Astrocyte of the hippocampus (primary cell): ENCODE measurements around the gene MRPS27.

Experiments
- DNase-seq: peaks from one replicate; pipeline ENCODE4 v3.0.0; 2011; ENCODE audit warnings: low read depth, low spot score

The MRPS27 gene

GRCh38 chr5:72290356-72291133, 29.5 kb downstream of the MRPS27 start:
- peak; percentile 33 for DNase-seq

- no peak for DNase-seq
Measured at GRCh38 chr5:72288924-72289323, 31.1 kb downstream of the MRPS27 start.

DNA sequence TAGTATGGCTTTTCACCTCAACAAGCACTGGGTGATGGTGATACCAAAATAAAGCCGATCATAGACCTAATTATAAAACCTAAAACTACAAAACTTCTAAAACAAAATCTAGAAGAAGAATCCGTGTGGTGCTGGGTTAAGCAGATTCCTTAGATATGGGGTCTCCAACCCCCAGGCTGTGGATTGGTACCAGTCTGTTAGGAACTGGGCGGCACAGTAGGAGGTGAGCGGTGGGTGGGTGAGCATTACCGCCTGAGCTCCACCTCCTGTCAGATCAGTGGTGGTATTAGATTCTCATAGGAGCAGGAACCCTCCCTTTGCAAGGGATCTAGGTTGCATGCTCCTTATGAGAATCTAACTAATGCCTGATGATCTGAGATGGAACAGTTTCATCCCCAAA, 33.2 kb downstream of the MRPS27 start:
- no peak for DNase-seq

GRCh38 chr5:72285424-72285821, 34.6 kb downstream of the MRPS27 start:
- no peak for DNase-seq

DNA sequence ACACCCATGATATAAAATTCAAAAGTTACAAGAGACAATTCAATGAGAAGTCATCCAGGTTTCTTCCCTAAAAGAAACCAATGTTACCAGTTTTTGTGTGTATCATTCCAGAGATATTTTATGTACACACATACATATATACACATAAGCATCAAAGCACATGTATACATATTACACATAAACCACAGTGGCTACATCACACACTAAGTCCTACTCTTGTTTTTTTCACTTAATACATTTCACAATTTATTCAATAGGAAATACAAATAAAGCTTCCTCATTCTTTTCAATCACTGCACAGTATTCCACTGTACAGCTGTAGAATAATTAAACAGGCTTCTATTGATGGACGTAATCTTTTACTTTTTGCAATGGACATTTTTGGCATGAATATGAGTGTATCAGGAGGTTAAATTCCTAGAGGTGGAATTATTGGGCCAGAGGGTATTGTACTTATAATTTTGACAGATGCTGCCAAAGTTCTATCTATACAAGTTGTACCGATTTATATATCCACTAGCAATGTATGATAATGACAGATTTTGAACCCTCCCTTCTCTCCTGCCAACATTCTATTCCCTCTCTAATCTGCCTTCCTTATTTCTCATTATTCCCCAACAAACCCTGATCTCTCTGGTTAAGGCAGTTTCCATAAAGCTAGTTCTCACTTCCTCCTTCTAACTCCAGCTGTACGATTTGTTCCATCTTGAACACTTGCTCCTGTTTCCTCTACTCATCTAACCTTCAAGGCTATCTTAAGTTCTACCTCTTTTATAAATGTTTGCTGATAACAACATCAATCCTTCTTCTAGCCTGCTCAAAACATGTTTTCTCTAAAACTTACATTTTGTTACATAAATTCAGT, 35.2 kb downstream of the MRPS27 start:
- no peak for DNase-seq

GRCh38 chr5:72283358-72283757, 36.7 kb downstream of the MRPS27 start:
- no peak for DNase-seq

DNA sequence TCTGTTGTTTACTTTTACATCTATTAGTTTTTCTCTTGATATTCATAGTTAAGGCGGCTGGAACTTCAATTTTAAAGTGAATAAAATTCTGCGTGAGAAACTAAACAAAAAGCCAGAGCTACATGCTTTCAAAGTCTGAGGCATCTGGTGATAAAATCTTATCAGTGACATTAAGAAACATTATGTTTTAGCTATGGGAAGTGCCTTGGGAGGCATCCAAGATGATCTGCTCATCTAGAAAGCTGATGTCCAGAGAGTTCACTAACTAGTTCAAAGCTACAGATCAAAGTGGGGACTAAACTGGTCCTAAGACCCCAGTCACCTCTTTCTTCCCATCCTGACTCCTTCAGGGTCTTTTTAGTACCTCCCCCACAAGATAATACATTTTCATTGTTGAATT, 37.2 kb downstream of the MRPS27 start:
- no peak for DNase-seq

GRCh38 chr5:72281764-72282499, 38.1 kb downstream of the MRPS27 start:
- peak; percentile 40 for DNase-seq

DNA sequence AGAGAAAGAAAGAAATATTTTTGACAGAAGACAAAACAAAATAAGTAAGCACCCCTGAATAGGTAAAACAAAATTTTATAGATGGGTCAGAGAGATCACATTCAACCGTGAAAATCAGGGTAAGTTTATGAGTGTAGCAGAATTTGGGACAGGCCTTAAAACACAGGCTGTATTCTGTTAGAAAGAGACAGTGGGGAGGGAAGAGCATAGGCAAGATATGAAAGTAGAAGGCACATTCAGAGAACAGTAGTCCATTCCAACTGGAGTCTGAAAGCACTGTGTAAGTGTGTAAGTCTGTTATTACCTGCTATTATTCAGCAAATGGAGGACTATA, 38.6 kb downstream of the MRPS27 start:
- DNase-seq: no peak

- peak; percentile 57 for DNase-seq
Measured at GRCh38 chr5:72280581-72281069, 39.4 kb downstream of the MRPS27 start.

DNA sequence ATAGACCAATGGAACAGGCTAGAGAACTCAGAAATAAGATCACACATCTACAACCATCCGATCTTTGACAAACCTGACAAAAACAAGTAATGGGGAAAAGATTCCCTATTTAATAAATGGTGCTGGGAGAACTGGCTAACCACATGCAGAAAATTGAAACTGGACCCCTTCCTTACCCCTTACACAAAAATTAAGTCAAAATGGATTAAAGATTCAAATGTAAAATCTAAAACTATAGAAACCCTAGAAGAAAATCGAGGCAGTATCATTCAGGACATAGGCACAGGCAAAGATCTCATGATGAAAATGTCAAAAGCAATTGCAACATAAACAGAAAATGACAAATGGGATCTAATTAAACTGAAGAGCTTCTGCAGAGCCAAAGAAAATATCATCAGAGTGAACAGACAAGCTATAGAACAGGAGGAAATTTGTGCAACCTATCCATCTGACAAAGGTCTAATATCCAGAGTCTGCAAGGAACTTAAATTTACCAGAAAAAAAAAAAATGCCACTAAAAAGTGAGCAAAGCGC, 43.8 kb downstream of the MRPS27 start:
- DNase-seq: no peak

GRCh38 chr5:72273547-72273946, 46.5 kb downstream of the MRPS27 start:
- no peak for DNase-seq

DNA sequence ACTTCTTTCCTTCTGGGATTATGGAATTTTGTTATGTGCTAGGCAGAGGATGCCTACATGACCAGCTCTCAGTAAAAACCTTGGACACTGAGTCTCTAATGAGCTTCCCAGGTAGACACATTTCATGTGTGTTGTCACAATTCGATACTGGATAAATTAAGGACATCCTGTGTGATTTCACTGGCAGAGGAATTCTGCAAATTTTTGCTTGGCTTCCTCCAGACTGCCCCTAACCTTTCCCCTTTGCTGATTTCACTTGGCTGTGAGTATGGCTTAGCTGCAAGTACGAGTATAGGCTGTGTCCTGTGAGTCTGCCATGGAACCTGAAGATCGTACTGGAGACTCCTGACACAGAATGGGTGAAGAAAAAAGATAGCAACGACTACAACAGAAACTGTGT, 47.6 kb downstream of the MRPS27 start:
- DNase-seq: no peak

DNA sequence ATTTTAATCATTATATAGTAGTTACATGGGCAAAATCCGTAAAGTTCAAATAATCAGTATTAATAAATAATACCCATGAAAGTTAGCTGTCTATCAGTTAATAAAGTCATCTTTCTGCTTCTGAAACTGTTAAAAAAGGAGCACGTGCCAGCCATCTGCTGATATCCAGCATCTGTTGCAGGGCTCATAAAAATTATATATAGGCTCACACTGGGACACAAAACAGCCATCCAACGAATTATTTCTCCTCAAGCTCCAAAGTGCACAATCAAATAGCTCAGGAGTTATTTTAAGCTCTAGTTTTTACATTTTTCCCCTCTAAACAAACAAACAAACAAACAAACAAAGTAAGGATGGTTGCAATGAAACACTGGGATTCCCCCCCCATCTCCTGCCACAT, 48.3 kb downstream of the MRPS27 start:
- no peak for DNase-seq

DNA sequence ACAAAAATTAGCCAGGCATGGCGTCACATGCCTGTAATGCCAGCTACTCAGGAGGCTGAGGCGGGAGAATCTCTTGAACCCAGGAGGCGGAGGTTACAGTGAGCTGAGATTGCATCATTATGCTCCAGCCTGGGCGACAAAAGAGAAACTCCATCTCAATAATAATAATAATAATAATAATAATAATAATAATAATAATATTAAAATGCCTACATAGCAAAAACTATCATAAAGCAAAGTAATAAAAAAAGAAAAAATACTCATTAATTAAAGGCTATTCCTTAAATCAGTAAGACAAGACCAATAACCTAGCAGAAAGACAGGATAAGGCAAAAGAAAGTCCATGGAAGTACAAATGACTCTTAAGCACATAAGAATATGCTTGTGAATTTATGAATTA, 50.0 kb downstream of the MRPS27 start:
- no peak for DNase-seq

DNA sequence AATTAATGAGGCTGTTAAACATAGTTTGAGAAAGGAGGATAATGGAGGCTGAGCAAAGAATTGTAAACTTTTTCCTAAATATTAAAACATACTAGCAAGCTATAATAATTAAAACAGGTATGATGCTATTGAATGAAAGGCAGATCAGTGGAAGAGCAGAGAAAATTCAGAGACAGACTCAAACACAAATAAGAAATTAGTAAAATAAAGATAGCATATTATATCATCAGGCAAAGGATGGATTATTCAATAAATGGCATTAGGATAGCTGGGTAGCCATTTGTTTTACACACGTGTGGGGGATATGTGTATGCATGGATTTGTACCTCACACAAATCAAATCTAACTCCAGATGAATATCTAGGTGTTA, 50.6 kb downstream of the MRPS27 start:
- no peak for DNase-seq

GRCh38 chr5:72268753-72269410, 51.2 kb downstream of the MRPS27 start:
- DNase-seq: peak; percentile 62

DNA sequence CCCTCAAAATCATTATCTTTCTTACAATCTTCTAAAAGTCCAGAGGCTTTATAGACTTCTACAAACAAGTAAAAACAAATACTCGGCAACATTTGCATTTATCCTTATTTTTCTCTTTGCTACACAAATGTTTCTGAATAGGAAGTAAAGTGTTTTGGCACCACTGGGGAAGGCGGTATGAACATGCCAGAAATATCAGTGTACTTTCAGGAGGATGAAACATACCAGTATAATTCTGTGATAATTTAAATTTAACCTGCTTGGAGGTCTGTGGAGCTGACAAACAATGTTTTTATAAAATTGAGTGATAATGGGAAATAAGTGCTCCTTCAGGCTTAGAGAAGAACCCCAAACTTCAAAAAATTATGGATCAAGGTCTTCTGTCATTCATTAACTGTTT, 51.8 kb downstream of the MRPS27 start:
- no peak for DNase-seq

DNA sequence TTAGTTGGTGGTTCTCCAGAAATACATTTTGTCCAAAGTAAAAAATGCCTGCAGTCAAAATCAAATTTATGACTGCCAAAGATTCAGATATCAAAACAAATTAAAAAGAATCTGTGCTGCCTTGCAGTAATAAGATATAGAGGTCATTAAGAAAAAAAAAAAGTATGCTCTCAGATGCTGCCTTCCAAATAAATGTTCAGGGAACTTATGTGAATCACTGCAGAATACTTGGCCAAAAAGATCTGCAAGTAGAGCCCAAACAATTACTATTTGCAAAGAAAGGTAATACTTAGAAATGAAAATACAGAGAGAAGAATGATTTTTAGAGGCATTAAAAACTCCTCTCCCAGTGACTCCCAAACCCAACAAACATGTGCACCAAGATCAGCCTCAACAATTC, 52.4 kb downstream of the MRPS27 start:
- DNase-seq: no peak

DNA sequence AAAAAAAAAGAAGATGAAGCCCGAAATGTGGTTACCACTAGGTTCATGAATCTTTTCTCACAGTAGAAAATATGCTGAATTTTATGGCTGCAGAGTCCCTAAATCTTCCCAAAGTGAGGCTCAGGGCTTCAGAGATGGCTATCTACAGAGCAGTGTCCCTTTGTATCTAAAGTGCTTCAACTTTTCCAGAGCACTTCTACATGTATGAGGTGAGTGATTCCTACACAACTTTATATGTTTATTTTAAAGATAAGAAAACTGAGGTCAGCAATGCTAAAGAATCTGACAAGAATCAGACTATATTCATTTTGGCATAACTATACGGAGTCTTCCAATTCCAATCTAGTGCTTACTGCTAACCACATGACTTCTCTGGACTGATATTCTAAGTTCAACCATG, 53.2 kb downstream of the MRPS27 start:
- no peak for DNase-seq

GRCh38 chr5:72265032-72265877, 54.8 kb downstream of the MRPS27 start:
- DNase-seq: no peak
